ENCODE results near the gene PEX14.
"Not testable (repeated sequence)": the region's sequence is repeated elsewhere in the genome, so short reads cannot be mapped to it uniquely, and the experiment has no call there.

Gene PEX14, protein sequence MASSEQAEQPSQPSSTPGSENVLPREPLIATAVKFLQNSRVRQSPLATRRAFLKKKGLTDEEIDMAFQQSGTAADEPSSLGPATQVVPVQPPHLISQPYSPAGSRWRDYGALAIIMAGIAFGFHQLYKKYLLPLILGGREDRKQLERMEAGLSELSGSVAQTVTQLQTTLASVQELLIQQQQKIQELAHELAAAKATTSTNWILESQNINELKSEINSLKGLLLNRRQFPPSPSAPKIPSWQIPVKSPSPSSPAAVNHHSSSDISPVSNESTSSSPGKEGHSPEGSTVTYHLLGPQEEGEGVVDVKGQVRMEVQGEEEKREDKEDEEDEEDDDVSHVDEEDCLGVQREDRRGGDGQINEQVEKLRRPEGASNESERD

DNA sequence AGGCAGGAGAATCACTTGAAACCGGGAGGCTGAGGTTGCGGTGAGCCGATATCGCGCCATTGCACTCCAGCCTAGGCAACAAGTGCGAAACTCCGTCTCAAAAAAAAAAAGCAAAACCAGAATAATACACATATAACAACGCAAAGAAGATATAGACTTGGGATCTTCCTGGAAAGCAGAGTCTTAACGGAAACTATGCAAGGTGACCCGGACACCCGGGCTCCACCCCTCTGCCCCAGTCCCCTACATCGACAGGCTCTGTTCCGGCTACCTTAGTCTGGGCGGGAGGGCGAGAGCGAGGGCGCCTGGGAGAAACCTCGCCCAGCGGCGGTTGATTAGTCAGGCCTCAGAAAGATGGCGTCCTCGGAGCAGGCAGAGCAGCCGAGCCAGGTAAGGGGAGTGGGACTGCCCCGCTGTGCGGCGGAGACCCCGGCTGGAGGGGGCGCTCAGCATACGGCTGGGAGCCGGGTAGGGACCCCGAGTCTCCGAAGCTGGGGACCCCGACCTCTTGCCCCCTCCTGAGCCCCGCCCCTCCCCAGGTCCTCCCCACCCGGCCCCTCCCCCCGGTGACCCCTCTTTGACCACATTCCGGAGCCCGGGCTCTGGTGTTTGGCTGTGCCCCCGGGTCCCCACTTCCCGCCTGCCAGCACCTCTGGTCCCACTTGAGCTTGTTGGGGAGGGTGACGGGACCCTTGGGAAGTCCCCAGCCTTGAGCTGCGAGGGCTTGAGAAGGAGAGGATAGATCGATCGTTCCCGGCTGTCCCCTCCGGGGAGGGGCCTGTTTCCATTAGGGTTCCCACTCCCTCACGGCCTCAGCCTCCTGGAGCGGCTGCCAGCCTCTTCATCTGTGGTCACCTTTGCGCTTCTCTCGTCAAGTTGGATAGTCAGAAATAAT lies at the start of gene PEX14:
PEX14 (plus strand) TSS at position 338 of the 895 bp plus-strand sequence; CDS start at position 355, 17 bp downstream.
- H4K20me1 ChIP-seq (ENCODE audit: insufficient read depth, low read length), result no peaks in the 10 kb centered on the region
- H3K79me2 ChIP-seq (ENCODE audit: insufficient read depth, low read length), result peaks cover 14% of the 10 kb centered on the region; the same call in 1 of the 2 replicates
- no peak for TF ChIP-seq EZH2 (IDR thresholded peaks at IDR 0.05; ENCODE audit: borderline replicate concordance, low read length)
- TF ChIP-seq CTCF (IDR thresholded peaks at IDR 0.05; ENCODE audit: low read length), result no peak
- H3F3A ChIP-seq (ENCODE audit: insufficient read depth, low read length), result no peaks in the 10 kb centered on the region
- peak within 1 kb of the TSS; percentile 93 for H3K9ac ChIP-seq (ENCODE audit: low read length)
- no peaks in the 10 kb centered on the region for H3K9me3 ChIP-seq (ENCODE audit: low read length)
- peak within 1 kb of the TSS; percentile 92 for H3K27ac ChIP-seq (ENCODE audit: low read depth, low read length, poor library complexity, severe bottlenecking)
- peak within 1 kb of the TSS; percentile 83 for H3K4me2 ChIP-seq (ENCODE audit: low read length)
- no peaks in the 10 kb centered on the region for H3K36me3 ChIP-seq (ENCODE audit: insufficient read depth, low read length)
- H3K4me1 ChIP-seq (ENCODE audit: insufficient read depth, low read length, severe bottlenecking), result peaks cover 43% of the 10 kb centered on the region
- H3K27me3 ChIP-seq (ENCODE audit: insufficient read depth, low read length), result no peaks in the 10 kb centered on the region
- no peaks in the 10 kb centered on the region for H3K9me2 ChIP-seq (ENCODE audit: low read depth, low read length)
- peak within 1 kb of the TSS; percentile 97 for H3K4me3 ChIP-seq (ENCODE audit: low read depth, low read length, poor library complexity, severe bottlenecking)
- H2AFZ ChIP-seq (ENCODE audit: low read length), result no peak within 1 kb of the TSS

DNA sequence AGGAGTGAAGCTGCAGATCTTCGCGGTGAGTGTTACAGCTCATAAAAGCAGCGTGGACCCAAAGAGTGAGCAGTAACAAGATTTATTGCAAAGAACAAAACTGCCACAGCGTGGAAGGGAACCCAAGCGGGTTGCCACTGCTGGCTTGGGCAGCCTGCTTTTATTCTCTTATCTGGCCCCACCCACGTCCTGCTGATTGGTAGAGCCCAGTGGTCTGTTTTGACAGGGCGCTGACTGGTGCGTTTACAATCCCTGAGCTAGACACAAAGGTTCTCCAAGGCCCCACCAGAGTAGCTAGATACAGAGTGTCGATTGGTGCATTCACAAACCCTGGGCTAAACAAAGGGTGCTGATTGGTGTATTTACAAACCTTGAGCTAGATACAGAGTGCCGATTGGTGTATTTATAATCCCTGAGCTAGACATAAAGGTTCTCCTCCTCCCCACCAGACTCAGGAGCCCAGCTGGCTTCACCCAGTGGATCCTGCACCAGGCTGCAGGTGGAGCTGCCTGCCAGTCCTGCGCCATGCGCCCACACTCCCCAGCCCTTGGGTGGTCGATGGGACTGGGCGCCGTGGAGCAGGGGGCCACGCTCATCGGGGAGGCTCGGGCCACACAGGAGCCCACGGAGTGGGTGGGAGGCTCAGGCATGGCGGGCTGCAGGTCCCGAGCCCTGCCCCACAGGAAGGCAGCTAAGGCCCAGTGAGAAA lies 48.8 kb upstream of the PEX14 start:
- not testable (repeated sequence) for H3K9ac ChIP-seq (ENCODE audit: low read length); H3K9me2 ChIP-seq (ENCODE audit: low read depth, low read length); H3K27ac ChIP-seq (ENCODE audit: low read depth, low read length, poor library complexity, severe bottlenecking); H3K4me3 ChIP-seq (ENCODE audit: low read depth, low read length, poor library complexity, severe bottlenecking); H2AFZ ChIP-seq (ENCODE audit: low read length); H3K36me3 ChIP-seq (ENCODE audit: insufficient read depth, low read length); H3F3A ChIP-seq (ENCODE audit: insufficient read depth, low read length); H3K79me2 ChIP-seq (ENCODE audit: insufficient read depth, low read length); H3K4me2 ChIP-seq (ENCODE audit: low read length); H3K9me3 ChIP-seq (ENCODE audit: low read length); H3K27me3 ChIP-seq (ENCODE audit: insufficient read depth, low read length); H4K20me1 ChIP-seq (ENCODE audit: insufficient read depth, low read length)
- peaks cover 11% of the 10 kb centered on the region for H3K4me1 ChIP-seq (ENCODE audit: insufficient read depth, low read length, severe bottlenecking)

DNA sequence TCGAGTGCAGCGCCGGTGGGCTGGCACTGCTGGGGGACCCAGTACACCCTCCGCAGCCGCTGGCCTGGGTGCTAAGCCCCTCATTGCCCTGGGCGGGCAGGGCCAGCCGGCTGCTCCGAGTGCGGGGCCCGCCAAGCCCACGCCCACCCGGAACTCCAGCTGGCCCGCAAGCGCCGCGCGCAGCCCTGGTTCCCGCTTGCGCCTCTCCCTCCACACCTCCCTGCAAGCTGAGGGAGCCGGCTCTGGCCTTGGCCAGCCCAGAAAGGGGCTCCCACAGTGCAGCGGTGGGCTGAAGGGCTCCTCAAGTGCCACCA lies 48.3 kb upstream of the PEX14 start:
- not testable (repeated sequence) for H3K9ac ChIP-seq (ENCODE audit: low read length); H3K4me2 ChIP-seq (ENCODE audit: low read length); H3K36me3 ChIP-seq (ENCODE audit: insufficient read depth, low read length); H3K79me2 ChIP-seq (ENCODE audit: insufficient read depth, low read length); H3K9me2 ChIP-seq (ENCODE audit: low read depth, low read length); H3K9me3 ChIP-seq (ENCODE audit: low read length); H3F3A ChIP-seq (ENCODE audit: insufficient read depth, low read length); H2AFZ ChIP-seq (ENCODE audit: low read length); H4K20me1 ChIP-seq (ENCODE audit: insufficient read depth, low read length); H3K27ac ChIP-seq (ENCODE audit: low read depth, low read length, poor library complexity, severe bottlenecking); H3K4me3 ChIP-seq (ENCODE audit: low read depth, low read length, poor library complexity, severe bottlenecking); H3K27me3 ChIP-seq (ENCODE audit: insufficient read depth, low read length)
- H3K4me1 ChIP-seq (ENCODE audit: insufficient read depth, low read length, severe bottlenecking), result peaks cover 17% of the 10 kb centered on the region

DNA sequence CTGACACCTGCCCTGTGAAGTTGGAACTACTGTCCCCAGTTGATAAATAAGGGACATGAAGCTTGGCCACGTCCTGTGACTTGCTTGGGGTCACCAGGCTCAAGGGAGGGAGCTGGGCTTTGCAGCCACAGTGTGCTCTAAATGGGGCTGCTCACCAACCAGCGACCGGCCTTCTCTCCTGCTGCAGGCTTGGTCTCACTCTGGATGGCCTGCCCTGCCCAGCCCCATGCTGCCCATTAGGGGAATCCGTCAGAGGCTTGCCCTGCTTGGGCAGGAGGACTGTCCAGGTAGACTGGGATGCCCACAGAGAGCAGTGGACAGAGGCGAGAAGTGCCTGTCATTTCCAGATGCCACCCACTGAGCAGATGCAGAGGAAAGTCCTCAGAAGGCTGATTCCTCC lies 45.8 kb upstream of the PEX14 start:
- H3K9me2 ChIP-seq (ENCODE audit: low read depth, low read length), result no peaks in the 10 kb centered on the region
- no peak overlapping the region for H3K4me2 ChIP-seq (ENCODE audit: low read length)
- no peaks in the 10 kb centered on the region for H3K36me3 ChIP-seq (ENCODE audit: insufficient read depth, low read length)
- TF ChIP-seq EZH2 (IDR thresholded peaks at IDR 0.05; ENCODE audit: borderline replicate concordance, low read length) (no peak), CTCF (IDR thresholded peaks at IDR 0.05; ENCODE audit: low read length) (no peak)
- no peak overlapping the region for H2AFZ ChIP-seq (ENCODE audit: low read length)
- H4K20me1 ChIP-seq (ENCODE audit: insufficient read depth, low read length), result no peaks in the 10 kb centered on the region
- no peaks in the 10 kb centered on the region for H3K27me3 ChIP-seq (ENCODE audit: insufficient read depth, low read length)
- H3K27ac ChIP-seq (ENCODE audit: low read depth, low read length, poor library complexity, severe bottlenecking), result no peak overlapping the region
- no peaks in the 10 kb centered on the region for H3K9me3 ChIP-seq (ENCODE audit: low read length)
- H3K4me3 ChIP-seq (ENCODE audit: low read depth, low read length, poor library complexity, severe bottlenecking), result no peak overlapping the region
- H3K4me1 ChIP-seq (ENCODE audit: insufficient read depth, low read length, severe bottlenecking), result peaks cover 22% of the 10 kb centered on the region
- no peaks in the 10 kb centered on the region for H3F3A ChIP-seq (ENCODE audit: insufficient read depth, low read length)
- H3K79me2 ChIP-seq (ENCODE audit: insufficient read depth, low read length), result no peaks in the 10 kb centered on the region
- no peak overlapping the region for H3K9ac ChIP-seq (ENCODE audit: low read length)
